ENCODE measurements around the gene UMAD1.

GRCh38 chr7:7710469-7710868 is 69.9 kb downstream of the UMAD1 start:
- TF ChIP-seq CTCF (IDR thresholded peaks at IDR 0.05) (no peak), POLR2A (IDR thresholded peaks at IDR 0.05) (no peak)

Data from heart left ventricle (tissue), 13 donors.